ENCODE measurements around the gene PMM2. TPM values are rescaled to one million over a fixed set of nuclear protein-coding genes. Genes with fewer than 3 reads are reported as not detected.

PMM2 gene
- total and polyA plus RNA-seq, 2 donors (not counting 3 experiments of a cell fraction or from before 2014, with no cell fraction given): 29.0 to 61.3 TPM

DNA sequence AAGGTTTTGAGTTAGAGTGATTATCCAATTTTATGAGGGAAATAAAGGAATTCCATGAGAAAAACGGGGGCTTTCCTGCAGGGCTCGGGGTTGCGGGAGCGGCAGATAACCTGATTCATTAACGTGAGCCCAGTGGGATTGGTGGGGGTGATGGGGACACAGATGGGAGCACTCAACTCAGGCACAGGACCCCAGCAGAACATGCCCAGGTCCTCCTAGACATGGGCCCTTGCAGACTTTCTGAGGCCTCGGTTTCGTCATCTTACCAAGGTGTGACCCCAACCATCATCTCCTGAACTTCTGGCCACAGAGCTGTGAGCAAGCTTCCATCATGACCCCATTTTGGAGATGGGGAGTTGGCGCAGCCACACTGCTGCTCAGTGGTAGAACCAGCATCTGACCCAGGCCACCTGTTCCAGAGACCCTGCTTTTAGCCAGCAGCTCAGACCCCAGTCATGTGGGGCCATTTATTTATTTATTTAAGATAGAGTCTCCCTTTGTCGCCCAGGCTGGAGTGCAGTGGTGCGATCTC is 48.8 kb downstream of the PMM2 start:
- no peak for FAIRE-seq
- no TSS peak for BruUV-seq (replicated peaks)
- H3K27ac ChIP-seq (ENCODE audit: insufficient read depth, low read depth, low read length): no peak overlapping the region

More for the DNA sequence above, 48.8 kb downstream of the PMM2 start:
- no peaks in the 10 kb centered on the region for H3K27me3 ChIP-seq (ENCODE audit: control insufficient read depth in 2 of 2, insufficient read depth in 2 of 2, low read length in 2 of 2)
- no peak overlapping the region for H3K4me2 ChIP-seq (ENCODE audit: insufficient read depth, low read length)
- H3K4me1 ChIP-seq (ENCODE audit: control insufficient read depth, extremely low read depth, insufficient read depth, low read length): peaks cover 23% of the 10 kb centered on the region
- POLR2A ChIA-PET: no interaction called here
- no peaks in the 10 kb centered on the region for H3K9me1 ChIP-seq (replicated peaks; ENCODE audit: control insufficient read depth, extremely low read depth, insufficient read depth, low read length)
- H4K20me1 ChIP-seq (replicated peaks; ENCODE audit: control insufficient read depth, extremely low read depth, insufficient read depth, low read length): no peaks in the 10 kb centered on the region
- TF ChIP-seq POLR2AphosphoS5 (IDR thresholded peaks at IDR 0.05; ENCODE audit: insufficient read depth, low read depth, low read length) (no peak), POLR2A (IDR thresholded peaks at IDR 0.05; ENCODE audit: low read depth, low read length) (no peak), FOS (IDR thresholded peaks at IDR 0.05; ENCODE audit: borderline replicate concordance, insufficient read depth, low read length) (no peak), EZH2 (IDR thresholded peaks at IDR 0.05; ENCODE audit: borderline replicate concordance, low read depth, low read length, severe bottlenecking) (no peak), MYC (IDR thresholded peaks at IDR 0.05; ENCODE audit: low read depth, low read length) (no peak), JUN (IDR thresholded peaks at IDR 0.05; ENCODE audit: borderline replicate concordance, insufficient read depth, insufficient read length, low read depth) (no peak), MAX (IDR thresholded peaks at IDR 0.05; ENCODE audit: insufficient read depth, insufficient read length) (no peak), GATA2 (IDR thresholded peaks at IDR 0.05; ENCODE audit: insufficient read depth, insufficient read length, low read depth, low read length) (no peak)
- TF ChIP-seq, protein P1, sequence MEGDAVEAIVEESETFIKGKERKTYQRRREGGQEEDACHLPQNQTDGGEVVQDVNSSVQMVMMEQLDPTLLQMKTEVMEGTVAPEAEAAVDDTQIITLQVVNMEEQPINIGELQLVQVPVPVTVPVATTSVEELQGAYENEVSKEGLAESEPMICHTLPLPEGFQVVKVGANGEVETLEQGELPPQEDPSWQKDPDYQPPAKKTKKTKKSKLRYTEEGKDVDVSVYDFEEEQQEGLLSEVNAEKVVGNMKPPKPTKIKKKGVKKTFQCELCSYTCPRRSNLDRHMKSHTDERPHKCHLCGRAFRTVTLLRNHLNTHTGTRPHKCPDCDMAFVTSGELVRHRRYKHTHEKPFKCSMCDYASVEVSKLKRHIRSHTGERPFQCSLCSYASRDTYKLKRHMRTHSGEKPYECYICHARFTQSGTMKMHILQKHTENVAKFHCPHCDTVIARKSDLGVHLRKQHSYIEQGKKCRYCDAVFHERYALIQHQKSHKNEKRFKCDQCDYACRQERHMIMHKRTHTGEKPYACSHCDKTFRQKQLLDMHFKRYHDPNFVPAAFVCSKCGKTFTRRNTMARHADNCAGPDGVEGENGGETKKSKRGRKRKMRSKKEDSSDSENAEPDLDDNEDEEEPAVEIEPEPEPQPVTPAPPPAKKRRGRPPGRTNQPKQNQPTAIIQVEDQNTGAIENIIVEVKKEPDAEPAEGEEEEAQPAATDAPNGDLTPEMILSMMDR (IDR thresholded peaks at IDR 0.05; ENCODE audit: extremely low read depth in 1 of 2, insufficient read depth in 1 of 2, low read depth in 1 of 2, low read length in 2 of 2): no peak
- DNase-seq (ENCODE audit: low read depth, low spot score): no peak
- peaks cover 2 to 19% of the 10 kb centered on the region in 2 experiments for H3K36me3 ChIP-seq (ENCODE audit: control insufficient read depth in 2 of 2, extremely low read depth in 1 of 2, insufficient read depth in 2 of 2, low read length in 2 of 2)
- no peaks in the 10 kb centered on the region for H3K9me3 ChIP-seq (replicated peaks; ENCODE audit: control insufficient read depth, insufficient read depth, low read length)
- peaks cover 9% of the 10 kb centered on the region for H3K79me2 ChIP-seq (ENCODE audit: control insufficient read depth, insufficient read depth, low read length)
- no peak overlapping the region for H3K4me3 ChIP-seq (replicated peaks in 1 of 3; ENCODE audit: insufficient read depth in 1 of 3, low read depth in 1 of 3, low read length in 3 of 3)
- intact Hi-C loops (cut with micrococcal nuclease) (no loop called here), dilution Hi-C loops (cut with MboI; ENCODE audit: extremely low pct_ligation_motif_present, low sequenced_read_pairs) (no loop called here)
- CTCF ChIA-PET: interaction anchor here (1.6 kb wide), 1 partner anchor 33 kb away, joined by 4 read pairs; no protein-coding TSS in a partner anchor
- H3K9ac ChIP-seq (replicated peaks; ENCODE audit: extremely low read depth, insufficient read depth, low read length): no peak overlapping the region
- H2AFZ ChIP-seq (ENCODE audit: low read depth, low read length): no peak overlapping the region
